GM12878 (cell line): ENCODE measurements around the gene GNAZ. TPM values are rescaled to one million over a fixed set of nuclear protein-coding genes. Genes with fewer than 3 reads are reported as not detected.

ENCODE experiments used
- ATAC-seq: fragments of 200-7000 bp; cut with Tn5 transposase; 3 replicates; pipeline ENCODE4 v1.9.1; 2020; ENCODE audit warnings: mild to moderate bottlenecking, moderate library complexity
- BruUV-seq: library from RNA; stranded (reverse); fragments of 400-500 nt; replicated peaks from 2 replicates; lab custom pipeline; 2021; lab: Mats Ljungman, UMichigan
- CTCF ChIA-PET: fragments of 300-600 bp; sonication (Branson Sonifier 250); formaldehyde crosslinking; extraction: SDS; loops from one replicate; lab custom pipeline; 2021; ENCODE audit warnings: inconsistent platforms; lab: Yijun Ruan, JAX
- POLR2A ChIA-PET: fragments of 350-600 bp; formaldehyde crosslinking; extraction: SDS; loops from one replicate; lab custom pipeline; 2021; ENCODE audit warnings: inconsistent platforms; lab: Charles Lee
- RAD21 ChIA-PET: fragments of 300-600 bp; sonication (Branson Sonifier 250); formaldehyde crosslinking; loops from one replicate; lab custom pipeline; 2023; ENCODE audit warnings: antibody characterized with exemption; ENCODE audit not compliant: unreplicated experiment; lab: Charles Lee
- SMC1A ChIA-PET: fragments of 300-600 bp; sonication (Branson Sonifier 250); formaldehyde crosslinking; loops from one replicate; lab custom pipeline; 2023; ENCODE audit not compliant: unreplicated experiment, uncharacterized antibody; lab: Charles Lee
- DNase-seq: peaks from one replicate; pipeline ENCODE4 v3.0.0-alpha.2; 2011; ENCODE audit warnings: low read depth, low spot score
- FAIRE-seq: peaks from 3 replicates; lab custom pipeline; 2011; peaks lifted over from hg19 to GRCh38; lab: Jason Lieb, UNC
- H2AFZ ChIP-seq: 2 replicates; pipeline ENCODE4 v1.6.0; 2011; ENCODE audit warnings: low read depth, low read length, control low read depth; ENCODE audit not compliant: control insufficient read depth
- H3K27ac ChIP-seq: 2 replicates; pipeline ENCODE4 v1.5.1; 2011; ENCODE audit warnings: control low read depth; ENCODE audit not compliant: control insufficient read depth, insufficient read depth
- H3K27me3 ChIP-seq, 2 experiments: replicated peaks in 1 of 2; 2 replicates each; pipeline versions ENCODE4 v1.6.0 to v1.6.1; 2011; ENCODE audit warnings: low read length in 1 of 2; ENCODE audit not compliant: control insufficient read depth in 2 of 2, insufficient read depth in 2 of 2
- H3K36me3 ChIP-seq, 2 experiments: 2 replicates each; pipeline ENCODE4 v1.5.1; 2011; ENCODE audit warnings: low read length in 1 of 2; ENCODE audit not compliant: control insufficient read depth in 2 of 2, insufficient read depth in 2 of 2
- H3K4me1 ChIP-seq: 2 replicates; pipeline ENCODE4 v1.6.1; 2011; ENCODE audit warnings: mild to moderate bottlenecking, low read length, moderate library complexity, mixed read lengths; ENCODE audit not compliant: control insufficient read depth, insufficient read depth
- H3K4me2 ChIP-seq: 2 replicates; pipeline ENCODE4 v1.6.0; 2011; ENCODE audit warnings: control low read depth; ENCODE audit not compliant: control insufficient read depth, insufficient read depth
- H3K4me3 ChIP-seq: fragments of 200-600 bp; sonication (generic); 2 replicates; pipeline ENCODE4 v1.5.1; 2016
- H3K79me2 ChIP-seq: 2 replicates; pipeline ENCODE4 v1.6.0; 2011; ENCODE audit warnings: low read length; ENCODE audit not compliant: control insufficient read depth, insufficient read depth
- H3K9ac ChIP-seq: 2 replicates; pipeline ENCODE4 v1.8.0; 2011; ENCODE audit warnings: low read length, control low read depth, mixed read lengths; ENCODE audit not compliant: control insufficient read depth, insufficient read depth
- H3K9me3 ChIP-seq: replicated peaks from 3 replicates; pipeline ENCODE4 v1.5.1; 2011; ENCODE audit warnings: mild to moderate bottlenecking, low read length; ENCODE audit not compliant: control insufficient read depth, insufficient read depth
- H4K20me1 ChIP-seq: 2 replicates; pipeline ENCODE4 v1.6.0; 2011; ENCODE audit not compliant: control insufficient read depth, insufficient read depth
- BRCA1 ChIP-seq: IDR thresholded peaks from 2 replicates; pipeline ENCODE4 v1.6.1; 2011; ENCODE audit warnings: low read depth, low read length, improper control_type of control experiment
- CHD1 ChIP-seq: IDR thresholded peaks from 2 replicates; pipeline ENCODE4 v1.6.1; 2012; ENCODE audit warnings: low read depth, low read length, improper control_type of control experiment
- CREB1 ChIP-seq: IDR thresholded peaks from 2 replicates; pipeline ENCODE4 v1.6.1; 2012; ENCODE audit warnings: low read depth, mild to moderate bottlenecking, inconsistent platforms
- CREM ChIP-seq: IDR thresholded peaks from 2 replicates; pipeline ENCODE4 v1.6.1; 2014; ENCODE audit warnings: antibody characterized with exemption, low read depth
- E4F1 ChIP-seq: fragments of 450-650 bp; IDR thresholded peaks from 2 replicates; pipeline ENCODE4 v1.6.1; 2018; ENCODE audit warnings: borderline replicate concordance, mild to moderate bottlenecking; ENCODE audit not compliant: partially characterized antibody
- HDAC6 ChIP-seq: fragments of 200-600 bp; sonication (generic); IDR thresholded peaks from one replicate; pipeline ENCODE4 v1.8.0; 2017; ENCODE audit warnings: antibody characterized with exemption; ENCODE audit not compliant: unreplicated experiment
- NKRF ChIP-seq: fragments of 450-650 bp; conservative IDR thresholded peaks from 2 replicates; pipeline ENCODE4 v1.6.1; 2017; ENCODE audit warnings: mild to moderate bottlenecking, moderate library complexity
- NRF1 ChIP-seq: conservative IDR thresholded peaks from 2 replicates; pipeline ENCODE4 v1.6.1; 2011; ENCODE audit warnings: mild to moderate bottlenecking, low read depth, low read length, improper control_type of control experiment
- RAD21 ChIP-seq: IDR thresholded peaks from 2 replicates; pipeline ENCODE4 v1.6.1; 2011; ENCODE audit warnings: mild to moderate bottlenecking, low read depth, low read length, moderate library complexity; ENCODE audit not compliant: insufficient read depth
- RAD51 ChIP-seq: fragments of 450-650 bp; IDR thresholded peaks from 2 replicates; pipeline ENCODE4 v1.6.1; 2016; ENCODE audit warnings: moderate library complexity, mild to moderate bottlenecking, inconsistent platforms
- RBBP5 ChIP-seq: fragments of 200-600 bp; sonication (generic); conservative IDR thresholded peaks from 2 replicates; pipeline ENCODE4 v1.6.1; 2016
- RELA ChIP-seq: fragments of 450-650 bp; IDR thresholded peaks from 2 replicates; pipeline ENCODE4 v1.8.0; 2014; ENCODE audit warnings: borderline replicate concordance; ENCODE audit not compliant: partially characterized antibody
- RELB ChIP-seq: fragments of 450-650 bp; IDR thresholded peaks from 2 replicates; pipeline ENCODE4 v1.6.1; 2017; ENCODE audit warnings: low read depth, mild to moderate bottlenecking, moderate library complexity
- SMAD1 ChIP-seq: fragments of 450-650 bp; IDR thresholded peaks from 2 replicates; pipeline ENCODE4 v1.6.1; 2018; ENCODE audit warnings: mild to moderate bottlenecking, low read depth; ENCODE audit not compliant: partially characterized antibody
- SMARCA5 ChIP-seq: fragments of 450-650 bp; IDR thresholded peaks from 2 replicates; pipeline ENCODE4 v1.6.1; 2017; ENCODE audit warnings: mild to moderate bottlenecking
- TCF3 ChIP-seq: IDR thresholded peaks from 2 replicates; pipeline ENCODE4 v1.6.1; 2012; ENCODE audit warnings: low read depth, mild to moderate bottlenecking, low read length, borderline replicate concordance; ENCODE audit not compliant: insufficient read depth
- WRNIP1 ChIP-seq: IDR thresholded peaks from 2 replicates; pipeline ENCODE4 v1.6.1; 2011; ENCODE audit warnings: low read depth, low read length, improper control_type of control experiment, borderline replicate concordance
- YY1 ChIP-seq: IDR thresholded peaks from 2 replicates; pipeline ENCODE4 v1.6.1; 2011; ENCODE audit warnings: low read depth, mild to moderate bottlenecking, low read length
- ZNF622 ChIP-seq: fragments of 450-650 bp; IDR thresholded peaks from 2 replicates; pipeline ENCODE4 v1.6.1; 2017; ENCODE audit warnings: mild to moderate bottlenecking, inconsistent platforms
- WGBS: methylation state at CpG from one replicate; pipeline ENCODE4 v1.1.6; 2016; ENCODE audit warnings: low lambda C conversion rate; ENCODE audit not compliant: insufficient replicate concordance, insufficient coverage; ENCODE audit errors: missing lambda C conversion rate; 5-methylcytosine and 5-hydroxymethylcytosine counted together
- in situ Hi-C: fragments of 300-500 bp; cut with MboI; formaldehyde crosslinking; loops from 9 replicates; pipeline ENCODE4 v1.14.3; 2018; ENCODE audit warnings: mixed read lengths
- intact Hi-C: fragments of 100-400 bp; cut with micrococcal nuclease; formaldehyde crosslinking; loops from one replicate; pipeline ENCODE4 v1.14.2; 2022; ENCODE audit not compliant: unreplicated experiment
- polyA plus RNA-seq, 11 experiments: library from polyadenylated mRNA; depleted of rRNA in 4 of 11; unstranded in 6 of 11; stranded (reverse) in 5 of 11; fragments of >200 nt; fragmentation: Nextera tagmentation in 4 of 11; fragmentation: Illumina TruSeq in 1 of 11; extraction: Ambion mirVana in 4 of 11; extraction: Trizol in 1 of 11; gene quantifications; 1 replicate in 1 of 11; 2 replicates in 10 of 11; pipeline versions ENCODE4 v1.2.1 to v1.2.3, GENCODE V29; 2011 to 2016; ENCODE audit warnings: inconsistent platforms in 2 of 11, missing spikeins in 2 of 11, low read depth in 1 of 11
- total RNA-seq, 4 experiments: library from RNA; depleted of rRNA in 3 of 4; stranded (reverse); fragments of >200 nt in 3 of 4; fragmentation: Illumina TruSeq in 1 of 4; extraction: Trizol in 1 of 4; gene quantifications; 2 replicates each; pipeline versions ENCODE4 v1.2.1 to v1.2.3, GENCODE V29; 2013 to 2021

Gene GNAZ
- total and polyA plus RNA-seq, 10 of the 15 experiments (the other 5 are each of a cell fraction or from before 2014, with no cell fraction given), result 0.09 to 1.0 (median 0.44) TPM; not detected in 1

- ATAC-seq (peak; percentile 4), DNase-seq (no peak), FAIRE-seq (no peak)
- Histone ChIP-seq H3K27me3 (no peaks in the 10 kb centered on the region), H3K9ac (peak overlapping the region; percentile 72), H3K9me3 (no peaks in the 10 kb centered on the region), H3K79me2 (no peaks in the 10 kb centered on the region), H3K4me1 (peaks cover 57% of the 10 kb centered on the region), H2AFZ (peak overlapping the region; percentile 41; the same call in 1 of the 2 replicates), H3K27ac (peak overlapping the region; percentile 86), H3K36me3 (no peaks in the 10 kb centered on the region), H3K4me2 (peak overlapping the region; percentile 83), H3K4me3 (no peak overlapping the region), H4K20me1 (no peaks in the 10 kb centered on the region)
- RAD21 ChIA-PET, result interaction anchor here (0.6 to 2.7 kb wide), 19 partner anchors 9 to 392 kb away, joined by 3 to 27 read pairs (median 4); no protein-coding TSS in a partner anchor
- BruUV-seq, result no TSS peak
- POLR2A ChIA-PET, result interaction anchor here (0.9 to 1.2 kb wide), 3 partner anchors 11 to 282 kb away, joined by 3 to 4 read pairs (median 3); no protein-coding TSS in a partner anchor
- CTCF ChIA-PET, result interaction anchor here (0.9 to 6.0 kb wide), 9 partner anchors 8 to 180 kb away, joined by 3 to 86 read pairs (median 6); partner anchors contain the start of gene BCR
- WGBS, result 0% methylated on average over 3 of the region's 3 CpGs
- in situ Hi-C loops (loop anchor here (10.0 kb wide), 1 partner anchor 783 kb away; no protein-coding TSS in a partner anchor), intact Hi-C loops (loop anchor here (5.0 kb wide), 1 partner anchor 45 kb away; the partner anchor contains the start of gene BCR)
- TF ChIP-seq RBBP5 (no peak), CHD1 (no peak), TCF3 (no peak), RELA (no peak), BRCA1 (no peak), NKRF (no peak), SMARCA5 (no peak; the same call in 1 of the 2 replicates), SMAD1 (no peak), RAD21 (no peak), RAD51 (no peak), NRF1 (no peak), WRNIP1 (no peak), ZNF622 (no peak), HDAC6 (no peak), CREM (no peak), YY1 (no peak), E4F1 (no peak), CREB1 (no peak), RELB (no peak)
- SMC1A ChIA-PET, result interaction anchor here (0.7 to 4.9 kb wide), 11 partner anchors 10 to 1095 kb away, joined by 3 to 75 read pairs (median 5); partner anchors contain the start of gene BCR
These were observed 67.1 kb downstream of the GNAZ start for GRCh38 chr22:23137468-23137867.
